B cell (primary cell): ENCODE data around the gene TSPAN15. TPM values are rescaled to one million over a fixed set of nuclear protein-coding genes. Genes with fewer than 3 reads are reported as not detected.

Experiments used
- ATAC-seq: fragments of 200-7000 bp; cut with Tn5 transposase; one replicate; pipeline ENCODE4 v1.10.0; 2021; ENCODE audit warnings: low read depth, mild to moderate bottlenecking, moderate number of reproducible peaks, moderate library complexity
- CTCF ChIA-PET: fragments of 350-600 bp; sonication (Branson Sonifier 250); formaldehyde crosslinking; loops from one replicate; lab custom pipeline; 2021; ENCODE audit warnings: antibody characterized with exemption, inconsistent platforms; lab: Charles Lee
- POLR2A ChIA-PET: fragments of 350-600 bp; sonication (Branson Sonifier 250); formaldehyde crosslinking; loops from one replicate; lab custom pipeline; 2021; ENCODE audit warnings: antibody characterized with exemption; lab: Charles Lee
- DNase-seq: peaks from one replicate; pipeline ENCODE4 v3.0.0; 2013
- H2AFZ ChIP-seq: 2 replicates; pipeline ENCODE4 v1.6.1; 2012; ENCODE audit warnings: mild to moderate bottlenecking, low read depth, low read length; ENCODE audit not compliant: insufficient read depth, poor library complexity, severe bottlenecking
- H3K27ac ChIP-seq, 2 donors: 1 replicate in 1 of 2; 2 replicates in 1 of 2; pipeline ENCODE4 v1.5.1; 2012 to 2013; ENCODE audit warnings: low read length in 2 of 2, mild to moderate bottlenecking in 2 of 2, moderate library complexity in 1 of 2
- H3K27me3 ChIP-seq, 4 experiments: fragments of 200-600 bp in 1 of 4; sonication (generic) in 1 of 4; replicated peaks in 1 of 4; 1 replicate in 2 of 4; 2 replicates in 2 of 4; pipeline versions ENCODE4 v1.6.1 to v1.7.0; 2013 to 2016; ENCODE audit warnings: low read length in 3 of 4, mild to moderate bottlenecking in 2 of 4, mixed read lengths in 1 of 4, moderate library complexity in 1 of 4; ENCODE audit not compliant: insufficient read depth in 4 of 4, control insufficient read depth in 3 of 4; ENCODE audit errors: control extremely low read depth in 1 of 4
- H3K36me3 ChIP-seq, 2 experiments: replicated peaks in 1 of 2; 1 replicate in 1 of 2; 2 replicates in 1 of 2; pipeline versions ENCODE4 v1.6.1 to v1.7.1; 2013; ENCODE audit warnings: low read length in 1 of 2; ENCODE audit not compliant: insufficient read depth in 2 of 2, control insufficient read depth in 1 of 2; ENCODE audit errors: control extremely low read depth in 1 of 2, extremely low read depth in 1 of 2
- H3K4me1 ChIP-seq, 2 donors: fragments of 200-600 bp in 1 of 2; sonication (generic) in 1 of 2; 1 replicate in 1 of 2; 2 replicates in 1 of 2; pipeline versions ENCODE4 v1.5.1 to v1.6.1; 2013 to 2017; ENCODE audit warnings: low read length in 2 of 2; ENCODE audit not compliant: control insufficient read depth in 2 of 2, insufficient read depth in 2 of 2
- H3K4me2 ChIP-seq: replicated peaks from 2 replicates; pipeline ENCODE3; 2012; ENCODE audit warnings: mild to moderate bottlenecking, low read depth, low read length; ENCODE audit not compliant: poor library complexity, severe bottlenecking
- H3K4me3 ChIP-seq, 5 experiments: fragments of 200-600 bp in 1 of 5; sonication (generic) in 1 of 5; 1 replicate in 3 of 5; 2 replicates in 2 of 5; pipeline versions ENCODE4 v1.5.1 to v1.7.0; 2011 to 2016; ENCODE audit warnings: low read length in 4 of 5, mild to moderate bottlenecking in 4 of 5, low read depth in 2 of 5, control low read depth in 1 of 5, moderate library complexity in 1 of 5; ENCODE audit not compliant: insufficient read depth in 1 of 5; ENCODE audit errors: control extremely low read depth in 1 of 5, extremely low read depth in 1 of 5
- H3K79me2 ChIP-seq: fragments of 200-600 bp; sonication (generic); one replicate; pipeline ENCODE4 v1.6.0; 2016; ENCODE audit warnings: low read length; ENCODE audit not compliant: control insufficient read depth, insufficient read depth
- H3K9ac ChIP-seq: fragments of 200-600 bp; sonication (generic); 2 replicates; pipeline ENCODE4 v1.6.1; 2017; ENCODE audit warnings: mild to moderate bottlenecking, low read length, moderate library complexity
- H3K9me3 ChIP-seq, 3 donors: one replicate each; pipeline versions ENCODE4 v1.6.1 to v1.7.1; 2013; ENCODE audit warnings: low read length in 2 of 3; ENCODE audit not compliant: control insufficient read depth in 2 of 3, insufficient read depth in 1 of 3; ENCODE audit errors: control extremely low read depth in 1 of 3
- H4K20me1 ChIP-seq: 2 replicates; pipeline ENCODE4 v1.6.0; 2012; ENCODE audit warnings: mild to moderate bottlenecking, low read length; ENCODE audit not compliant: insufficient read depth, control insufficient read depth, poor library complexity, severe bottlenecking
- H3K27ac Mint-ChIP-seq: one replicate; pipeline ENCODE4 v1.8.0; 2021; ENCODE audit warnings: mixed read lengths
- H3K27me3 Mint-ChIP-seq: one replicate; pipeline ENCODE4 v1.8.0; 2021; ENCODE audit warnings: mixed read lengths
- H3K4me1 Mint-ChIP-seq: one replicate; pipeline ENCODE4 v1.8.0; 2021; ENCODE audit warnings: mixed read lengths
- H3K4me3 Mint-ChIP-seq: one replicate; pipeline ENCODE4 v1.8.0; 2021; ENCODE audit warnings: mixed read lengths
- H3K9me3 Mint-ChIP-seq: one replicate; pipeline ENCODE4 v1.8.0; 2022; ENCODE audit warnings: mixed read lengths; ENCODE audit not compliant: insufficient read depth
- EZH2 ChIP-seq: IDR thresholded peaks from 2 replicates; pipeline ENCODE4 v1.6.1; 2012; ENCODE audit warnings: borderline replicate concordance, low read depth, mild to moderate bottlenecking, moderate library complexity, low read length; ENCODE audit not compliant: insufficient read depth, poor library complexity, severe bottlenecking
- WGBS: methylation state at CpG from one replicate; pipeline ENCODE4 v1.1.5; 2013; ENCODE audit warnings: missing lambda C conversion rate; ENCODE audit not compliant: insufficient coverage; 5-methylcytosine and 5-hydroxymethylcytosine counted together
- intact Hi-C: fragments of 100-400 bp; cut with micrococcal nuclease; formaldehyde crosslinking; loops from one replicate; pipeline ENCODE4 v1.10.0; 2022
- polyA plus RNA-seq: library from polyadenylated mRNA; depleted of rRNA; stranded (reverse); fragments of >200 nt; gene quantifications from 2 replicates; pipeline ENCODE4 v1.2.3, GENCODE V29; 2012
- total RNA-seq, 2 donors: library from RNA; stranded (reverse); fragments of 120-200 nt in 1 of 2; gene quantifications; 1 replicate in 1 of 2; 2 replicates in 1 of 2; pipeline versions ENCODE4 v1.2.3 to v1.2.4, GENCODE V29; 2013 to 2022
- TF ChIP-seq, protein P1 (sequence below): fragments of 200-600 bp; IDR thresholded peaks from one replicate; pipeline ENCODE4 v1.8.0; 2022; ENCODE audit warnings: antibody characterized with exemption, mild to moderate bottlenecking

Gene TSPAN15
- total and polyA plus RNA-seq, 2 donors (not counting 1 experiment from before 2014, with no cell fraction given) = 0.13 to 0.52 TPM

DNA sequence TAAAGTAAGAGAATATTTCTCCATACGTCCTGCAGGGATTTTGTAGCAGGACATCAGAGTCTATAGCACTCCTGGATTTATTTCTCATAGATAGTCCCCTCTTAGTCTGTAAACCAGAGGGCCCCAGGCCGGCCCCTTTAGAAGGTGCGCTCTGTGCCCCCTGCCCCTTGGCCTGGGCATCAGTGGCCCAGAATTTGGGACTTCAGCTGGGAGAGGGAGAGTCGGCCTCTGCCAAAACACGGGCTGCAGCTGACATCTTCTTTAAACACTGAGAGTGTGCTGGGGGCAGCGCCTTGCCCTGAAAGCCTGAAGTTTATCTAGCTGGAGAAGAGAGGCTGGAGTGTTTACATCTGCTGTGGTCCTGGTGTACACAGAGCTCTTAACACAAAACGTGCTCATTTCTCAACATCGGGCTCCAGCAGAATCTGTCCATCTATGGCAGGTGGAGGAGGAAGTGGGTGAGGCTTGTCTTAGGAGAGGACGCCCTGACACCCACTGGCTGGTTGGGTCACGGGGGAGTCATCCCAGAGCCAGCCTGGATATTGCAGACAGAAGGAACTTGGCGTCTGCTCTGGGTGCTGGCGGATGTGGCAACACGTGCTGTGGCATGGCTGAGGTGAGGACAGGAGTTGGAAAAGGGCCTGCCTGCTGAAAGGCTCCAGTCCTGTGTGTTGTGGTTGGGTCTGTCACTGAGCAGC, 29.5 kb upstream of the TSPAN15 start:
- Histone ChIP-seq H2AFZ (no peak overlapping the region), H3K27ac (no peak overlapping the region), H3K4me3 (no peak overlapping the region), H4K20me1 (no peaks in the 10 kb centered on the region), H3K27me3 (peaks cover 0 to 7% (median 0%) of the 10 kb centered on the region in 4 experiments), H3K36me3 (no peaks in the 10 kb centered on the region), H3K4me1 (peaks cover 5 to 6% of the 10 kb centered on the region in 2 donors), H3K9me3 (no peaks in the 10 kb centered on the region), H3K9ac (no peak overlapping the region), H3K79me2 (no peaks in the 10 kb centered on the region), H3K4me2 (no peak overlapping the region)
- CTCF ChIA-PET = interaction anchor here (0.6 to 1.1 kb wide), 2 partner anchors 8 to 9 kb away, joined by 3 read pairs; no protein-coding TSS in a partner anchor
- POLR2A ChIA-PET = no interaction called here
- H3K4me1 Mint-ChIP-seq = peaks cover 4% of the 10 kb centered on the region
- TF ChIP-seq, protein P1, sequence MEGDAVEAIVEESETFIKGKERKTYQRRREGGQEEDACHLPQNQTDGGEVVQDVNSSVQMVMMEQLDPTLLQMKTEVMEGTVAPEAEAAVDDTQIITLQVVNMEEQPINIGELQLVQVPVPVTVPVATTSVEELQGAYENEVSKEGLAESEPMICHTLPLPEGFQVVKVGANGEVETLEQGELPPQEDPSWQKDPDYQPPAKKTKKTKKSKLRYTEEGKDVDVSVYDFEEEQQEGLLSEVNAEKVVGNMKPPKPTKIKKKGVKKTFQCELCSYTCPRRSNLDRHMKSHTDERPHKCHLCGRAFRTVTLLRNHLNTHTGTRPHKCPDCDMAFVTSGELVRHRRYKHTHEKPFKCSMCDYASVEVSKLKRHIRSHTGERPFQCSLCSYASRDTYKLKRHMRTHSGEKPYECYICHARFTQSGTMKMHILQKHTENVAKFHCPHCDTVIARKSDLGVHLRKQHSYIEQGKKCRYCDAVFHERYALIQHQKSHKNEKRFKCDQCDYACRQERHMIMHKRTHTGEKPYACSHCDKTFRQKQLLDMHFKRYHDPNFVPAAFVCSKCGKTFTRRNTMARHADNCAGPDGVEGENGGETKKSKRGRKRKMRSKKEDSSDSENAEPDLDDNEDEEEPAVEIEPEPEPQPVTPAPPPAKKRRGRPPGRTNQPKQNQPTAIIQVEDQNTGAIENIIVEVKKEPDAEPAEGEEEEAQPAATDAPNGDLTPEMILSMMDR = no peak
- TF ChIP-seq EZH2 = no peak
- ATAC-seq = no peak
- peaks cover 22% of the 10 kb centered on the region for H3K27me3 Mint-ChIP-seq
- H3K9me3 Mint-ChIP-seq = no peaks in the 10 kb centered on the region
- no peak overlapping the region for H3K27ac Mint-ChIP-seq
- no peak for DNase-seq
- no peak overlapping the region for H3K4me3 Mint-ChIP-seq
- 88% methylated on average over 11 of the region's 13 CpGs for WGBS
- intact Hi-C loops = no loop called here

DNA sequence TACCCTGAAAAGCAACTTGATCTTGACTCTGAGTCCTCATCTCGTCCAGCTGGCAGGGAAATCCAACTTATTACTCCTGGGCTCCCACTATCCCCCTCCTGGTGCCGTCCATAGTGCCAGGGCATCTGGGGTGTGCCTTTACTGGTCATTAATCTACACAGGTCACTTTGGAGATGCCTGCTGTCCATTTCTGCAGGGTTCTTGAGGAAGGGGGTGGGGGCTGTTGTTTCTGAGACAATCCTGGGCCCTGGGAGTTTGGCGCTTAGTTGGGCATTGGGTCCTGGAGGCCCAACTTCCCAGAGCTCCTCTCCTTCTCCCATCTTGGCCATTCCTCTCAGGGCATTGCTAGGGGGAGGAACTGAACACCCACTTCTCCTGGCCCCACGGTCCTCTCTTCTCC, 28.6 kb upstream of the TSPAN15 start:
- no peaks in the 10 kb centered on the region for H3K36me3 ChIP-seq
- ChIA-PET POLR2A (no interaction called here), CTCF (interaction anchor here (1.1 kb wide), 1 partner anchor 9 kb away, joined by 3 read pairs; no protein-coding TSS in a partner anchor)
- Mint-ChIP-seq H3K27ac (no peak overlapping the region), H3K4me1 (peaks cover 4% of the 10 kb centered on the region), H3K4me3 (no peak overlapping the region), H3K27me3 (peaks cover 21% of the 10 kb centered on the region), H3K9me3 (no peaks in the 10 kb centered on the region)
- no peaks in the 10 kb centered on the region for H3K9me3 ChIP-seq
- H3K4me1 ChIP-seq = peaks cover 5 to 6% of the 10 kb centered on the region in 2 donors
- WGBS = 85% methylated on average over 2 of the region's 4 CpGs
- ATAC-seq (no peak), DNase-seq (no peak)
- H2AFZ ChIP-seq = no peak overlapping the region
- no peak overlapping the region for H3K27ac ChIP-seq
- no peak overlapping the region for H3K9ac ChIP-seq
- intact Hi-C loops = no loop called here
- no peak overlapping the region for H3K4me2 ChIP-seq
- H3K27me3 ChIP-seq = peaks cover 0 to 7% (median 0%) of the 10 kb centered on the region in 4 experiments
- TF ChIP-seq, protein P1 = no peak
- no peak for TF ChIP-seq EZH2
- no peak overlapping the region for H3K4me3 ChIP-seq
- no peaks in the 10 kb centered on the region for H3K79me2 ChIP-seq
- H4K20me1 ChIP-seq = no peaks in the 10 kb centered on the region
